Esophagus muscularis mucosa (tissue), 2 donors: ENCODE measurements around the gene PLAU.

Source experiments
- EP300 ChIP-seq: sonication (generic); formaldehyde crosslinking; IDR thresholded peaks from one replicate; pipeline ENCODE4 v1.6.1; 2017; ENCODE audit warnings: antibody characterized with exemption
- POLR2A ChIP-seq: fragments of 450-650 bp; IDR thresholded peaks from one replicate; pipeline ENCODE4 v1.6.1; 2017; ENCODE audit warnings: antibody characterized with exemption, moderate library complexity, mild to moderate bottlenecking, low read depth

DNA sequence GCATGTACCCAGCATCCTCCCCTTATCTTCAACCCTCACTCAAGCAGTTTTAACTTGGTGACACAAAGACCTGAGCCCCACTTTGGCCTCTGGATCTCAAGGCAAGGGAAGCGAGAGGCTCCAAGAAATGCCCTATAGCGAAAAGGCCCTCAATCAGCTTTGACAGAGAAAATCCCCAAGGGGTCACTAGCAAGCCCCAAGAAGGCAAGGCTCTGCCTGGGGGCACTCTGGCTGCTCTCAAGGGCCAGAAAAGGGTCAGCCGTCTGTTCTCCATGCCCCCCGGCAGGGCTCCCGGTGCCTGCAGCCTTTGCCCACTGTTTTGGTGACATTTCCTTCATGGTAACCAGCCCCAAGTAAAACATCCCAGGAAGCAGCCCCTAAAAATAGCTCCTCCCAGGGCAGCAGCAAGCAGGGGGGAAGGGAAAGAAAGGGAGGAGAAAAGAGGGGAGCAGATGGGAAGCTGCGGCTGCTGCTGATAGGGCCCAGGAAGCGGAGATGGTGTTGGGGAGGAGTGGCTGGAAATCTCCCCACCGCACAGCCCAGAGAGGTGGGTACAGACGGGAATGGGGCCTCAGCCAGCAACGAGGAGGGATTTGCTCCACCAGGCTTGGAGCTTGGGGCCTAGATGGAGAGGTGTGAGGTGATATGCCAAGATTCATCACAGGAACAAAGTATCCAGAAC is 43.7 kb upstream of the PLAU start:
- TF ChIP-seq POLR2A (no peak), EP300 (no peak)
